Calu3 (cell line): ENCODE measurements around the gene STEEP1. TPM values are rescaled to one million over a fixed set of nuclear protein-coding genes. Genes with fewer than 3 reads are reported as not detected.
"Not testable (repeated sequence)": the region's sequence is repeated elsewhere in the genome, so short reads cannot be mapped to it uniquely, and the experiment has no call there.

ENCODE experiments used
- BruUV-seq: library from RNA; stranded (reverse); fragments of 400-500 nt; replicated peaks from 2 replicates; lab custom pipeline; 2021; lab: Mats Ljungman, UMichigan
- CTCF ChIA-PET: fragments of 300-600 bp; sonication (Branson Sonifier 250); formaldehyde crosslinking; loops from one replicate; lab custom pipeline; 2022; ENCODE audit warnings: antibody characterized with exemption; lab: Charles Lee
- DNase-seq: peaks from one replicate; pipeline ENCODE4 v3.0.0; 2022
- H3K27ac Mint-ChIP-seq: one replicate; pipeline ENCODE4 v1.8.0; 2022; ENCODE audit warnings: mixed read lengths; ENCODE audit not compliant: unreplicated experiment
- H3K27me3 Mint-ChIP-seq: one replicate; pipeline ENCODE4 v1.8.0; 2022; ENCODE audit warnings: mixed read lengths; ENCODE audit not compliant: unreplicated experiment
- H3K36me3 Mint-ChIP-seq: one replicate; pipeline ENCODE4 v1.8.0; 2022; ENCODE audit warnings: mild to moderate bottlenecking, moderate library complexity, mixed read lengths; ENCODE audit not compliant: insufficient read depth, unreplicated experiment
- H3K4me1 Mint-ChIP-seq: one replicate; pipeline ENCODE4 v1.8.0; 2022; ENCODE audit warnings: mild to moderate bottlenecking, low read depth, mixed read lengths; ENCODE audit not compliant: unreplicated experiment
- H3K4me3 Mint-ChIP-seq: one replicate; pipeline ENCODE4 v1.8.0; 2022; ENCODE audit warnings: mild to moderate bottlenecking, low read depth, moderate library complexity, mixed read lengths; ENCODE audit not compliant: unreplicated experiment
- H3K9me3 Mint-ChIP-seq: one replicate; pipeline ENCODE4 v1.8.0; 2022; ENCODE audit warnings: low read depth, mixed read lengths; ENCODE audit not compliant: unreplicated experiment
- CTCF ChIP-seq: fragments of 200-600 bp; IDR thresholded peaks from one replicate; pipeline ENCODE4 v1.8.0; 2022; ENCODE audit warnings: antibody characterized with exemption; ENCODE audit not compliant: unreplicated experiment
- intact Hi-C: fragments of 100-400 bp; cut with micrococcal nuclease; formaldehyde crosslinking; loops from one replicate; pipeline ENCODE4 v1.10.0; 2022; ENCODE audit not compliant: unreplicated experiment
- total RNA-seq: library from RNA; stranded (reverse); gene quantifications from 2 replicates; pipeline ENCODE4 v1.2.3, GENCODE V29; 2022

Gene STEEP1
- total RNA-seq, 1 experiment from 2014 or later, result 30.4 TPM

GRCh38 chrX:119512146-119512800 lies 52.9 kb downstream of the STEEP1 start:
- CTCF ChIA-PET, result interaction anchor here (0.6 to 1.9 kb wide), 17 partner anchors 9 to 297 kb away, joined by 3 to 32 read pairs (median 5); partner anchors contain the start of genes SLC25A5 and UBE2A
- H3K9me3 Mint-ChIP-seq, result no peaks in the 10 kb centered on the region
- peak; percentile 50 for TF ChIP-seq CTCF
- no peak overlapping the region for H3K4me3 Mint-ChIP-seq
- BruUV-seq, result no TSS peak
- no peaks in the 10 kb centered on the region for H3K27me3 Mint-ChIP-seq
- H3K36me3 Mint-ChIP-seq, result no peaks in the 10 kb centered on the region
- intact Hi-C loops, result loop anchor here (1.0 kb wide), 1 partner anchor 24 kb away; no protein-coding TSS in a partner anchor
- H3K27ac Mint-ChIP-seq, result no peak overlapping the region
- H3K4me1 Mint-ChIP-seq, result peaks cover 6% of the 10 kb centered on the region
- DNase-seq, result peak; percentile 76

- no peak for DNase-seq
- TF ChIP-seq CTCF, result no peak
- intact Hi-C loops, result no loop called here
- H3K9me3 Mint-ChIP-seq, result no peaks in the 10 kb centered on the region
- CTCF ChIA-PET, result interaction anchor here (0.7 to 0.9 kb wide), 2 partner anchors 24 to 654 kb away, joined by 3 read pairs; no protein-coding TSS in a partner anchor
- no peak overlapping the region for H3K27ac Mint-ChIP-seq
- no peak overlapping the region for H3K4me3 Mint-ChIP-seq
- peaks cover 16% of the 10 kb centered on the region for H3K4me1 Mint-ChIP-seq
- peaks cover 14% of the 10 kb centered on the region for H3K36me3 Mint-ChIP-seq
- H3K27me3 Mint-ChIP-seq, result no peaks in the 10 kb centered on the region
- BruUV-seq, result no TSS peak
Observed at GRCh38 chrX:119507206-119507605, 58.0 kb downstream of the STEEP1 start.

DNA sequence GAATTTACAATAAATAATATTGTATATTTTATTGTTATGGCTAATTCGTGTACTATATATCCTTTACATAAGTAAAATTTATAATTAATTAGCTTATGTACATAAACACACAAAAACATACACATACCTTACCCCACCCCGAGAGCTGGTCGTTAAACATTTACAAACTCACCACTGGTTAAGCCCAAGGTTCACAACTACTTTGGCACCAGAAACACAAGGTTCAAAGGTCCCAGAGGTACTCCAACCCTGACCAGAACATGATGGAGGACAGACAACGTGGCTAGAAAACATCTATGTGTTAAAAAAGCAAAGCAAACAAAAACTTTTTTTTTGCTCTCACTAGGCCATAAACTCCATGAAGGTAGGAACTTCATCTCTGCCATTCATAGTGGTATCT lies 59.3 kb downstream of the STEEP1 start:
- no peak for DNase-seq
- intact Hi-C loops, result no loop called here
- TF ChIP-seq CTCF, result no peak
- H3K27me3 Mint-ChIP-seq, result no peaks in the 10 kb centered on the region
- H3K27ac Mint-ChIP-seq, result no peak overlapping the region
- no peak overlapping the region for H3K4me3 Mint-ChIP-seq
- CTCF ChIA-PET, result interaction anchor here (0.7 to 1.7 kb wide), 3 partner anchors 28 to 1942 kb away, joined by 3 to 4 read pairs (median 4); no protein-coding TSS in a partner anchor
- no peaks in the 10 kb centered on the region for H3K9me3 Mint-ChIP-seq
- no TSS peak for BruUV-seq
- peaks cover 14% of the 10 kb centered on the region for H3K36me3 Mint-ChIP-seq
- peaks cover 29% of the 10 kb centered on the region for H3K4me1 Mint-ChIP-seq

DNA sequence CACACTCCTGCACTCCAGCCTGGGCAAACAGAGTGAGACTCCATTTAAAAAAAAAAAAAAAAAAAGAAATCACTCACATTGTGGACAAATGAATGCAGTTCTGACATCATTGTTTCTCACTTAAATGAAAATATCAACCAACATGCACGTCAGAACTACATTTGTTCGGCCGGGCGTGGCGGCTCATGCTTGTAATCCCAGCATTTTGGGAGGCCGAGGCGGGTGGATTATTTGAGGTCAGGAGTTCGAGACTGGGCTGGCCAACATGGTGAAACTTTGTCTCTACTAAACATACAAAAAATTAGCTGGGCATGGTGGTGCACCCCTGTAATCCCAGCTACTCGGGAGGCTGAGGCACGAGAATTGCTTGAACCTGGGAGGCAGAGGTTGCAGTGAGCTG lies 60.1 kb downstream of the STEEP1 start:
- H3K27ac Mint-ChIP-seq, DNase-seq, H3K9me3 Mint-ChIP-seq, H3K4me3 Mint-ChIP-seq, H3K27me3 Mint-ChIP-seq, intact Hi-C loops, BruUV-seq: not testable (repeated sequence)
- CTCF ChIA-PET, result interaction anchor here (1.7 kb wide), 1 partner anchor 27 kb away, joined by 3 read pairs; no protein-coding TSS in a partner anchor
- H3K4me1 Mint-ChIP-seq, result peaks cover 37% of the 10 kb centered on the region
- peaks cover 14% of the 10 kb centered on the region for H3K36me3 Mint-ChIP-seq
